ENCODE data around the gene MFN2.
"Not testable (repeated sequence)": the region's sequence is repeated elsewhere in the genome, so short reads cannot be mapped to it uniquely, and the experiment has no call there.

Gene MFN2

GRCh38 chr1:11979851-11980675 lies at the start of gene MFN2:
TSS of gene MFN2 (plus strand) at chr1:11980444. CDS start at chr1:11989169, 8,725 bp downstream.
- peak; percentile 92 for DNase-seq

DNA sequence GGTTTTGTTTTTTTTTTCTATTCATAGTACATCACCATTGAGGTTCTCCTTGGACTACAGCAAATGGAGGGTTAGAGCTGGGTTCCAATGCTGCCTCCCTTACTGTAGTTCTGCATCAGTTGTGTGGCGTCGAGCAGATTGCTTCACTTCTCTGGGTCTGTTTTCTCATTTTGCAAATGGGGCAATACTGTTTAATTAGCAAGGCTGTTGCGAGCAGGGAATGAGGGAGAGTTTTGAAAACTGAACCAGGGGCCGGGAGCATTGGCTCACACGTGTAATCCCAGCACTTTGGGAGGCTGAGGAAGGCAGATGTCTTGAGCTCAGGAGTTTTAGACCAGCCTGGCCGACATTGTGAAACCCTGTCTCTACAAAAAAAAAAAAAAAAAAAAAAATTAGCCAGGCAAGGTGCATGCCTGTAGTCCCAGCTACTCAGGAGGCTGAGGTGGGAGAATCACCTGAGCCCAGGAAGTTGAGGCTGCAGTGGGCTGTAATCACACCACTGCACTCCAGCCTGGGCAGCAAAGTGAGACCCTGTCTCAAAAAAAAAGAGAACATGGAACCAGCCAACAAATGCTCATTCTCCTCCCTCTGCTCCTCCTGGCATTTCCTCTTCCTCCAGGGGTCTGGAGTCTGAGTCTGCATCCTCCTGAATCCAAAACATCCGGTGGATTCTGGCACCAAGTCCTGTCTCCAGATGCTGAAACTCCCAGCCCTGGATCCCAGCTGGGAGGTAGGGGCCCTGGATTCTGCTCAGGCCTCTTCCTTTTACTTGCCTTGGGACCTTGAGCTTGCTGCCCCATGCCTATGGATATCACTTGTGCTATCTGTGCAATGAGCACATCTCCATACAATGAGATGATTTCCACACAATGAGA lies 49.4 kb upstream of the MFN2 start:
- DNase-seq: no peak

- no peak for DNase-seq
Observed at GRCh38 chr1:11931845-11932244, 48.4 kb upstream of the MFN2 start.

GRCh38 chr1:11934302-11935056 lies 45.8 kb upstream of the MFN2 start, which contains the start of gene PLOD1:
TSS of gene PLOD1 (plus strand) at chr1:11934717. CDS start at chr1:11934780, 63 bp downstream.
- peak; percentile 90 for DNase-seq

GRCh38 chr1:11935057-11935412 lies 45.2 kb upstream of the MFN2 start:
- no peak for DNase-seq

DNA sequence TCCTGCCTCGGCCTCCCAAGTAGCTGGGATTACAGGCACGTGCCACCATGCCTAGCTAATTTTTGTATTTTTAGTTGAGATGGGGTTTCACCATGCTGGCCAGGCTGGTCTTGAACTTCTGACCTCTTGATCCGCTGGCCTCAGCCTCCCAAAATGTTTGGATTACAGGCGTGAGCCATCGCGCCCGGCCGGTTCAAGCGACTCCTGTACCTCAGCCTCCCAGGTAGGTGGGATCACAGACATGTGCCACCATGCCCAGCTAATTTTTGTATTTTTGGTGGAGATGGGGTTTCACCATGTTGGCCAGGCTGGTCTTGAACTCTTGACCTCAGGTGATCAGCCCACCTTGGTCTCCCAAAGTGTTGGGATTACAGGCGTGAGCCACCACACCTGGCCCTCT lies 44.5 kb upstream of the MFN2 start:
- DNase-seq: not testable (repeated sequence)

DNA sequence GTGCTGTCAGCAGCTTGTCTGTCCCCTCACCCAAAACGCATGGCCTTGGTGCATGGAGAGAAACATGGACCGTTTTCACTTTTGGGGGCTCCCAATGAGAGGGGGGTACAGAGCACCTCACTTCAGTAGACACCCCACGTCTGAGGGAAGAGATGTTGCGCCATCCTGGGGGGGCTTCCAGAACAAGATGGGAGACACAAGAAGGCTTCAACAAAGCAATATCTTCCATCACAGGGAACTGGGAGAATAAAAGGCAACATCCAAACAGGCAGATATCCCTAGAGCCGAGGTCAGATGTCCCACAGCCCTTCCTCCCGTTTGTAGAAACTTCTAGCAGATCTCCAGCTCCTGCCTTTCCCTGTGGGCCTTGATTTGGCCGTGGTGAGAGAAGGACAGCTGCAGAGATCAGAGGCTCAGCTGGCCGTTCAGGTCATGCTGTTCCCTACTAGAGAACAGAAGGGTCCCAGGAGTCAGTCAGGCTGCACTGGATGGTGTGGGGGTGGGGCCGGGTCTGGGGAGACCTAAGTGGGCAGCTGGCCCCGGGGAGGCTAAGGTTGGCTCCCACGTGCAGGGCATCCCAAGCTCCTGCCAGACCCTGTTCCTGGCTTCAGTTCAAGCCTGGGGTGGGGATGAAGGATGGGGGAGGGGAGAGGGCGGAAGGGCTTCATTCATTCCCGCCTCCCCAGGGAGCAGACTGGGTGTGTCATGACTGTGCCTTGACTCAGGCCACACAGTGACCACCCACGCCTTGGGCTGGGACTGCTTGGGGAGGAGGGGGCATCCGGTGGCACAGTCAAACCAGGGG lies 41.3 kb upstream of the MFN2 start:
- DNase-seq: no peak

GRCh38 chr1:11939794-11940193 lies 40.5 kb upstream of the MFN2 start:
- not testable (repeated sequence) for DNase-seq

DNA sequence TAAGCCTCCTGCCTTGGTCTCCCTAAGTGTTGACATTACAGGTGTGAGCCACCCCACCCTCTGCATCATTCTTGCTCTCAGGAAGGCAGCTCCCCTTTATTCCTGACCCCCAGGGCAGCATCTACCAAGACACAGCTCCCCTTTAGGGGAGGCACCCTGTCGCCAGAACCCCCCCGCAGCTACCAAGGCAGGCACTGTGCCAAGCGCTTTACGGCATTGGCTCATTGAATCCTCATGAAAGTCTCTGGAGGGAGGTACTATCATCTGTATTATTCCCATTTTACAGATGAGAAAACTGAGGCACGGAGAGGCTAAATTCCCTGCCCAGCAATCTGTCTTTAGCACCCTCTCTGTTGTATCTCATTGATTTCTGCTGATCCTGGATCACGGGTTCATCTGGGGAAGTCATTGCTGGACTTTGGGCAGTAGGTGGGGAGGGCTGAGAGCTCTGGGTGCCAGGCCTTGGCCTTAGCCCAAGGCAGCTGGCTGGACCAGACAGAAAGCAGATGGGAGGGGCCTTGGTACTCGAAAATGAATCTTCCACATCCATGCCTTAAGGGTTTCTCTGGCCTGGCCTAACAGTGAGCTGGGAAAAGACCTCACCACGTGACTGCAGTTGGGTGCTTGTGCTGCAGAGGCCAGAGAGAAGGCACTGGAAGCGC lies 39.9 kb upstream of the MFN2 start:
- DNase-seq: no peak

GRCh38 chr1:11942280-11942679 lies 38.0 kb upstream of the MFN2 start:
- DNase-seq: no peak

DNA sequence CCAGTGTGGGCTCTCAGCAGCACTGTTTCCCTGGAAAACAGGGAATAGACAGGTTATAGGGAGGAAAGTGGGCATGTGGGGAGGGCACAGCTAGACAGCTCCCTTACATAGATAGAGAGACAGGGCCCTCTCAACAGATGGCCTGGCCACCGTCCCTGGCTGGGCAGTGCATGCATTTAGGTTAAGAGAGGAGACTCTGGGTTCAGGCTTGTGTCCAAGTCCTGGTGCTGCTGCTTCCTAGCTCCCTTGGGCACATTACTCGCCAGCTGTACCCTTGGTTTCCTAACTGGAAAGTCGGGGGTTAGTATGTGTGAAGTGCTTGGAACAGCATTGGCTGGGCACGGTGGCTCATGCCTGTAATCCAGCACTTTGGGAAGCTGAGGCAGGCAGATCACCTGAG lies 36.6 kb upstream of the MFN2 start:
- DNase-seq: no peak

DNA sequence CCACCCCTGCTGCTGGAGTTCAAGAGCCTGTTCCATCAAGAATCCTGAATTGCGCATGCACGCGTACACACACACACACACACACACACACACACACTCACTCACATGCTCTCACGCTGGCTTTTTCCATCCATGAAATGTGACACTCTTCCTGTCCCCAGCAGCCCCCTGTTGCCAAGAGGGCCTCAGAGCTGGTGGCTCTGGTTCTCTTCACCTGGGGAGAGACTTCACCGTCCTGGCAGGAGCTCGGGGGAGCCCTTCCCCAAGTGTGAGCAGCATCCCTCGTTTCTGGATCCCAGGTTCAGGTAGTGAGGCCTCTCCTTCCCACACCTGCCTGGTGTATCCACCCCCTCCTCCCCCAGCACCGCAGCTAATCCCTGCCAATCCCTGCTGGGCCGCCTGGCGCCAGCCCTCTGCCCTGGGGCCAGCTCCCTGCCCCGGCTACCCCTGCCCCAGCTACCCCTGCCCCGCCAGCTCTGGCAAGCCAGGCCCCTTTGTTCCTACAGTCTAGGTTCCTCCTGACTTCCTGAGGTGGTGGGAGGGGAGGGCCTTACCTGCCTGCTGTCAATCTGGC lies 35.8 kb upstream of the MFN2 start:
- DNase-seq: no peak

DNA sequence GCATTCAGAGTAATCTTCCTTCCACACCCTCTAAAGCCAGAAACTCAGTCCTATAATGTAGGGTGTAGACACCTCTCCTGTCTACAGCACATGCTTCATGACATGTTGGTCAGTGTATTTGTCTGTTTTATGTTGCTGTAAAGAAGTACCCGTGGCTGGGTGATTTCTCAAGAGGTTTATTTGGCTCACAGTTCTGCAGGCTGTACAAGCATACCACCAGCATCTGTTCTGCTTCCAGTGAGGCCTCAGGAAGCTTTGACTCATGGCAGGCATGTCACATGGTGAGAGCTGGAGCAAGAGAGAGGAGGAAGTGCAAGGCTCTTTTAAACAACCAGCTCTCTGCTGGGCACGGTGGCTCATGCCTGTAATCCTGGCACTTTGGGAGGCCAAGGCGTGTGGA lies 33.6 kb upstream of the MFN2 start:
- DNase-seq: no peak

DNA sequence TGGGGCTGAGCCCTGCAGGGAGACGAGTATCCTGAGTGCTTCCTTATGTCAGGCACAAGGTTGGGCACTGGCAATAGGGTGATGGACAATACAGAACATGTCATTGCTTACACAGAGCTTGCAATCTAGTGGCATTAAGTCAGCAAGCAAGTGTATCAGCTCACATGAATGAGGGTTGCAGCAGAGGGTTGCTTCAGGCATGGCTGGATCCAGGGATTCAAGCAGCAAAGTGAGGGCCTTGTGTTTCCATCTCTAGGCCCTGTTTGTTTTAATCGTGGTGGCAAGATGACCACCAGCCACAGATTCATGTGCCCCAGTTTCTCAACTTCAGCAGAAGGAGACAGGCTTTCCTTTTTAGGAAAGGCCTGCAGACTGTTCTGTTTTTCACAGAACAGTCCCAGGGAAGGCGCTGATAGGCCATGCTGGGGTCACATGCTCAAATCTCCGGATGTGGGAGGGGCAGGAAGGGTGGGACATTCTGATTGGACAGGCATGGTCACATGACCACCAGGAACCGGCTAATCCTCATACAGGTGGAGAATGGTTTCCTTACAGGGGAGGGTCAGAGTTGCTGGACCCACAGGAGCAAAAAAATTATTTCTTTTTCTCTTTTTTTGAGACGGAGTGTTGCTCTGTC lies 31.3 kb upstream of the MFN2 start:
- no peak for DNase-seq

GRCh38 chr1:11951901-11952300 lies 28.3 kb upstream of the MFN2 start:
- DNase-seq: no peak

DNA sequence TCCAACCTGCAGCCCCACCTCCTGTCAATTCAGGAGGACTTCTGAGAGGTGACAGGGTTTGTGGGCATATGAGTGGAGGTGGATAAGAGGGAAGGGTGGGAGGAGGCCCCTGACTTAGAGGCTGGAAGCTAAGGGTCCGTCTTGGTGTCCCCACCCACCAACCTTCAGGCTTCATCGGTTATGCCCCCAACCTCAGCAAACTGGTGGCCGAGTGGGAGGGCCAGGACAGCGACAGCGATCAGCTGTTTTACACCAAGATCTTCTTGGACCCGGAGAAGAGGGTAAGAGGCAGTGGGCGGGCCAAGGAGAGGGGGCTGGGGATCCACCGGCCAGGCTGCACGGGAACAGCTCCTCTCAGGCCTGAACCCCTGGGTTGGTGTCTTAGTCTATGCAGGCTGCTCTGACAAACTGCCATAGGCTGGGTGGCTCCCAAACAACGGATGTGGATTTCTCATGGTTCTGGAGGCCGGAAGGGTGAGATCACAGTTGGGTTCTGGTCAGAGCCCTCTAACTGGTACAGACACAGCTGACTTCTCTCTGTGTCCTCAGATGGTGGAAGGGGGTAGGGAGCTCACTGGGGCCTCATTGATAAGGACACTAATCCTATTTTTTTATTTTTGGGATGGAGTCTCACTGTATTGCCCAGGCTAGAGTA lies 27.7 kb upstream of the MFN2 start:
- peak; percentile 16 for DNase-seq

- no peak for DNase-seq
Observed at GRCh38 chr1:11955221-11955620, 25.0 kb upstream of the MFN2 start.

- no peak for DNase-seq
Observed at GRCh38 chr1:11957398-11957797, 22.8 kb upstream of the MFN2 start.

GRCh38 chr1:11957897-11958296 lies 22.3 kb upstream of the MFN2 start:
- DNase-seq: no peak

GRCh38 chr1:11960276-11960675 lies 20.0 kb upstream of the MFN2 start:
- no peak for DNase-seq

Data from CD4-positive, alpha-beta T cell treated with Interleukin-12 subunit alpha and Interleukin-12 subunit beta, for 1 hour (primary cell).